ENCODE data around the gene THOC6. TPM values are rescaled to one million over a fixed set of nuclear protein-coding genes. Genes with fewer than 3 reads are reported as not detected.
"Not testable (repeated sequence)": the region's sequence is repeated elsewhere in the genome, so short reads cannot be mapped to it uniquely, and the experiment has no call there.

The THOC6 gene
- total RNA-seq, 1 experiment from 2014 or later = 25.5 TPM

GRCh38 chr16:3072148-3072547, 48.3 kb downstream of the THOC6 start:
- not testable (repeated sequence) for DNase-seq (ENCODE audit: low read depth)

DNA sequence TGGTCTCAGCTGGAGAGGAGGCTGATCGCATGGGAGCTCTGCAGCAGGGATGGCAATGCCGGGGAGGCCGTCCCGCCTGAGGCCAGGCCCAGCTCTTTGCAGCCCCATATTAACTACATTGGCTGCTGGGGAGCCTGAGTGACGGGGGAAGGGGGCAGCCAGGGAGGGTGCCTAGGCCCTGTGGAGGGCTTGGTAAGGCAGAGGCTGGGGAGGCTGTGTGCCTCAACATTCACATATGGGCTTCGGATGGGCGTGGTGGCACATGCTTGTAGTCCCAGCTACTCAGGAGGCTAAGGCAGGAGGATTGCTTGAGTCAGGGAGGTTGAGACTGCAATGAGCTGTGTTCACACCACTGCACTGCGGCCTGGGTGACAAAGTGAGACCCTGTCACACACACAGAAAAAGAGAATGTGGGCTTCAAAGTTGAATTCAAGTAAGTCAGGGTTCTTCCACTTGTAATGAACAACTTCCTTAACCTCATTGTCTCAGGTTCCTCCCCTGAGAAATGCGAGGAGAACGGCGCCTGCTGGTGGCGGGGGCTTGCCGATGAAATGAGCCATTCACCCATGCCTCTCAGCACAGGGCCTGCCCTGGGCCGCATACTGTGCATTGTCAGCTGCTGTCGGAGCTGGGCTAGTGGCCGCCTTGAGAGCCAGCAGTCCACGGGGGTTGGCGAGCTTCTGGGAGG, 48.9 kb downstream of the THOC6 start:
- DNase-seq (ENCODE audit: low read depth) = not testable (repeated sequence)

DNA sequence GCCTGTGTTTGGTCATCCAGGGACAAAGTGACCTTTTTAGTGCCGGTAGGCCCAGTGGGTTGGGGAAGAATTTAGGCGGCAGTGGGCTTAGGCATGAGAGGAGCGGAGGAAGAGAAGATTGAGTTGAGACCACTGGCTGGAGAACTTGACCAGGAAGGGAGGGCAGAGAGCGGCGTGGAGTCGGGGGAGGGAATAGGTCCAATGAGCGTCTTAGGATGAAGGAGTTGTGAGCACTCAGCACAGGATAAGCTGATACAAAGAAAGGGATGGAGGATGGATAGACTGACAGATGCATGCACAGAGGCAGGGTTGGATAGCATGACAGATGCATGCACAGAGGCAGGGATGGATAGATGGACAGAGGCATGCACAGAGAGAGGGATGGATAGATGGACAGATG, 49.6 kb downstream of the THOC6 start:
- no peak for DNase-seq (ENCODE audit: low read depth)

- no peak for DNase-seq (ENCODE audit: low read depth)
Observed at GRCh38 chr16:3074860-3075522, 51.2 kb downstream of the THOC6 start.

DNA sequence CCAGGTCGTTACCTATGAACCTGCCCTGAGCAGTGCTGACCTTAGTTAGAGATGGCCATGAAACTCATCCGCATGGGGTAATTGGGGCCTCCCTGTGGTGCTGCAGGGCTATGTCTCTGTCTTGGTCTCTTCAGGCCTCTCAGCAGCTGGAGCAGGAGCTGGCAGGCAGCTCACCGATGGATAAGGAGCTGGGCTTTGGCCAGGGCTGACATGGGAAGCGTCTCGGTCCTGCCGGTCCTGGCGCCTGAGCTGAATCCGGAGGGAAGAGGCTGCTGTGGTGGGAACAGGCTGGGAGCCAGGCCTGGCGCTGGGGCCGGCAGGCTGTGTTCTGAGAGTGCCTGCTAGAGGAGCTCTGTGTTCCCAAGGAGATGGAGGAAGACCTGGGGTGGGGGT, 51.7 kb downstream of the THOC6 start:
- no peak for DNase-seq (ENCODE audit: low read depth)

DNA sequence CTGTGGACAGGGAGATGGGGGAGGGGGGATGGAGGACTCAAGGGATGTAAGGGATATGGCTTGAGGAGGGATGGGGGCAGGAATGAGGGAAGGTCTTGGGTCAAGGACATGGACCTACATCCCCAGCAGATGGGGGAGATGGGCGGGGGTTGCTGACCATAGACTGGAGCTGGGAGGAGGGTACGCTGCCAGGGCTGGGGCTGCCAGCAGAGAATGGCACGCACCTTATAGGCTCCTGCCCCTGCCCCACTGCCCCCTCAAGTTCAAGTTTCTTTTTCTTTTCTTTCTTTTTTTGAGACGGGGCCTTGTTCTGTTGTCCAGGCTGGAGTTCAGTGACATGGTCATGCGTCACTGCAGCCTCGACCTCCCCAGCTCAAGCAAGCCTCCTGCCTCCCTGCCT, 52.1 kb downstream of the THOC6 start:
- DNase-seq (ENCODE audit: low read depth) = not testable (repeated sequence)

DNA sequence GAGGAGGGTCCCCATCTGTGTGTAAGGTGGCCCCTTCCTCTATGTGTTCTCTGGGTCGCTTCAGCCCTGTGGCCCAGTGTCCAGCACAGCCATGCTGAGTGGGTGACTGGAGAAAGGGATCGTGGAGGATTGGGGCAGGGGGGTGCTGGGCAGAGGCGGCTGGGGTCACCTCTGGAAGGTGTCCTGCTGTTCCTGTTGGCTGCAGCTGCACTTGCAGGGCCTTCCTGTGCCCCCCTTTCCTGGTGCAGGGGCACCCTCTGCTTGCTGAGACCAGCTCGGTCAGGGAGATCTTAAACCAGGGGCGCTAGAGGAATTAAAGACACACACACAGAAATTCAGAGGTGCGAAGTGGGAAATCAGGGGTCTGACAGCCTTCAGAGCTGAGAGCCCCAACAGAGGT, 52.7 kb downstream of the THOC6 start:
- DNase-seq (ENCODE audit: low read depth) = no peak

Other genes with a start within 250 kb of the THOC6 start
- gene ELOB, start 246.8 kb upstream of the THOC6 start, total RNA-seq (2014; rRNA removed; shearing (Covaris generic)) = 200 and 262 TPM in 2 replicates
- not detected in 2 replicates for gene PRSS33, start 236.5 kb upstream of the THOC6 start, total RNA-seq (2014; rRNA removed; shearing (Covaris generic))
- not detected in 2 replicates for gene PRSS41, start 225.6 kb upstream of the THOC6 start, total RNA-seq (2014; rRNA removed; shearing (Covaris generic))
- not detected in 2 replicates for gene PRSS21, start 206.8 kb upstream of the THOC6 start, total RNA-seq (2014; rRNA removed; shearing (Covaris generic))
- gene ZG16B, start 193.7 kb upstream of the THOC6 start, total RNA-seq (2014; rRNA removed; shearing (Covaris generic)) = 0.17 and 2.0 TPM in 2 replicates
- 0.11 TPM in 1 of 2 replicates, not detected in the other for gene PRSS22, start 165.9 kb upstream of the THOC6 start, total RNA-seq (2014; rRNA removed; shearing (Covaris generic))
- gene FLYWCH2, start 140.8 kb upstream of the THOC6 start, total RNA-seq (2014; rRNA removed; shearing (Covaris generic)) = 28.3 and 71.6 TPM in 2 replicates
- 32.3 and 42.3 TPM in 2 replicates for gene FLYWCH1, start 112.1 kb upstream of the THOC6 start, total RNA-seq (2014; rRNA removed; shearing (Covaris generic))
- 0.39 and 1.3 TPM in 2 replicates for gene KREMEN2, start 59.8 kb upstream of the THOC6 start, total RNA-seq (2014; rRNA removed; shearing (Covaris generic))
- 15.3 and 20.5 TPM in 2 replicates for gene PAQR4, start 54.7 kb upstream of the THOC6 start, total RNA-seq (2014; rRNA removed; shearing (Covaris generic))
- 48.6 and 70.3 TPM in 2 replicates for gene PKMYT1, start 43.6 kb upstream of the THOC6 start, total RNA-seq (2014; rRNA removed; shearing (Covaris generic))
- not detected in 2 replicates for gene CLDN9, start 11.1 kb upstream of the THOC6 start, total RNA-seq (2014; rRNA removed; shearing (Covaris generic))
- gene CLDN6, start 5.9 kb upstream of the THOC6 start, total RNA-seq (2014; rRNA removed; shearing (Covaris generic)) = not detected in 2 replicates
- 307 and 390 TPM in 2 replicates for gene TNFRSF12A, start 3.7 kb upstream of the THOC6 start, total RNA-seq (2014; rRNA removed; shearing (Covaris generic))
- 1.8 and 4.7 TPM in 2 replicates for gene HCFC1R1, start 93 bp upstream of the THOC6 start, total RNA-seq (2014; rRNA removed; shearing (Covaris generic))
- gene BICDL2, start 12.9 kb downstream of the THOC6 start, total RNA-seq (2014; rRNA removed; shearing (Covaris generic)) = not detected in 2 replicates
- 0.17 and 0.54 TPM in 2 replicates for gene MMP25, start 22.5 kb downstream of the THOC6 start, total RNA-seq (2014; rRNA removed; shearing (Covaris generic))
- 362 and 393 TPM in 2 replicates for gene IL32, start 41.6 kb downstream of the THOC6 start, total RNA-seq (2014; rRNA removed; shearing (Covaris generic))
- not detected in 2 replicates for gene ZSCAN10, start 75.3 kb downstream of the THOC6 start, total RNA-seq (2014; rRNA removed; shearing (Covaris generic))
- 6.6 and 10.5 TPM in 2 replicates for gene ZNF205, start 88.6 kb downstream of the THOC6 start, total RNA-seq (2014; rRNA removed; shearing (Covaris generic))
- gene ZNF213, start 111.0 kb downstream of the THOC6 start, total RNA-seq (2014; rRNA removed; shearing (Covaris generic)) = 3.7 and 5.6 TPM in 2 replicates
- not detected in 2 replicates for gene OR1F1, start 164.2 kb downstream of the THOC6 start, total RNA-seq (2014; rRNA removed; shearing (Covaris generic))
- 8.0 and 8.7 TPM in 2 replicates for gene ZNF200, start 211.1 kb downstream of the THOC6 start, total RNA-seq (2014; rRNA removed; shearing (Covaris generic))
- 0.21 and 0.34 TPM in 2 replicates for gene MEFV, start 232.6 kb downstream of the THOC6 start, total RNA-seq (2014; rRNA removed; shearing (Covaris generic))